Suprapubic skin (tissue), 3 donors: ENCODE results near the gene XG.

Source experiments
- CTCF ChIP-seq, 2 donors: fragments of 200-600 bp in 1 of 2; fragments of 450-650 bp in 1 of 2; sonication (generic) in 1 of 2; IDR thresholded peaks; one replicate each; pipeline ENCODE4 v1.5.1; 2016 to 2019; ENCODE audit warnings: antibody characterized with exemption in 2 of 2, mild to moderate bottlenecking in 1 of 2, moderate library complexity in 1 of 2
- POLR2A ChIP-seq, 2 donors: fragments of 450-650 bp; IDR thresholded peaks; one replicate each; pipeline ENCODE4 v1.6.1; 2017; ENCODE audit warnings: antibody characterized with exemption in 2 of 2, mild to moderate bottlenecking in 2 of 2, moderate library complexity in 2 of 2

- TF ChIP-seq CTCF (IDR thresholded peaks at IDR 0.05) (no peak), POLR2A (IDR thresholded peaks at IDR 0.05) (no peak)
Observed at GRCh38 chrX:2712890-2713840, 38.7 kb upstream of the XG start.
